GM12874 (cell line): Measurements from ENCODE around the gene INPP4B.

Experiments used
- TF ChIP-seq, protein P1 (sequence below): IDR thresholded peaks from 2 replicates; pipeline ENCODE4 v1.5.1; 2011; ENCODE audit warnings: low read depth, mild to moderate bottlenecking, control low read depth, low read length, moderate library complexity; ENCODE audit not compliant: insufficient read depth

The INPP4B gene

DNA sequence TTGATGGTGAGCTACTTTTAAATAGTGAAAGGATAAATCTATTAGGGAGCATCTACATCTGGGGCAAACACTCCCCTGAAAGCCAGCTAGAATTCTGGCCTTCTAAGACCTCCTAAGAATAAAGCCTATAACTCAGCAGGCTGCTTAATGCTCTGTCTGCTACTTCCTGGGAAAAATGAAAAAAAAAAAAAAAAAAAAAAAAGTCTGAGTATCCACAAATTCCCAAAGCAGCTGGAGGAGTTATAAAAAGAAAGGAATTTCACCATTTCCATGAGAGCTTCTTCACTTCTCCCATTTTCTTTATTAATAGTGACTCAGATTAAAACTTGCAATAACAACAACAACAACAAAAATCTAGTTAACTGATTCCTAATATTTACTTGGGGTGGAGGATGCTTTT is 511.2 kb downstream of the INPP4B start:
- TF ChIP-seq, protein P1, sequence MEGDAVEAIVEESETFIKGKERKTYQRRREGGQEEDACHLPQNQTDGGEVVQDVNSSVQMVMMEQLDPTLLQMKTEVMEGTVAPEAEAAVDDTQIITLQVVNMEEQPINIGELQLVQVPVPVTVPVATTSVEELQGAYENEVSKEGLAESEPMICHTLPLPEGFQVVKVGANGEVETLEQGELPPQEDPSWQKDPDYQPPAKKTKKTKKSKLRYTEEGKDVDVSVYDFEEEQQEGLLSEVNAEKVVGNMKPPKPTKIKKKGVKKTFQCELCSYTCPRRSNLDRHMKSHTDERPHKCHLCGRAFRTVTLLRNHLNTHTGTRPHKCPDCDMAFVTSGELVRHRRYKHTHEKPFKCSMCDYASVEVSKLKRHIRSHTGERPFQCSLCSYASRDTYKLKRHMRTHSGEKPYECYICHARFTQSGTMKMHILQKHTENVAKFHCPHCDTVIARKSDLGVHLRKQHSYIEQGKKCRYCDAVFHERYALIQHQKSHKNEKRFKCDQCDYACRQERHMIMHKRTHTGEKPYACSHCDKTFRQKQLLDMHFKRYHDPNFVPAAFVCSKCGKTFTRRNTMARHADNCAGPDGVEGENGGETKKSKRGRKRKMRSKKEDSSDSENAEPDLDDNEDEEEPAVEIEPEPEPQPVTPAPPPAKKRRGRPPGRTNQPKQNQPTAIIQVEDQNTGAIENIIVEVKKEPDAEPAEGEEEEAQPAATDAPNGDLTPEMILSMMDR: no peak

DNA sequence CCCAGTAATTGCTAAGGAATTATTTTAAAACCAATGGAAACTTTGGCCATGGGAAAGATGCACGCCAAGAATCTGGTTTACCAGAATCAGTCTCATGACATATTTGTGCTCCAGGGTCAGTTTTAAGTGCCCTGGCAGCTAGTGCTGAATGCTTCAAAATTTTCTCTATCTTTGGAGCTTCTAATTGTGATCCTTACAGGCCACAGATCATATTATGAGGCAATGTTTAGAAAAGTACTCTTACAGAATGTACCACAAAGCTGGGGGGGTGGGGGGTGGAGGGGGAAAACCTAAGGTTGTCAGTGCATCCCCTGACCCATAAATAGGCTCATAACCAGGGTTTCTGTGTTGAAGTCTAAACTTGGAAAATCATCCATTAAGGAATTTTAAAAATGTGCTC is 514.5 kb downstream of the INPP4B start:
- TF ChIP-seq, protein P1: no peak

DNA sequence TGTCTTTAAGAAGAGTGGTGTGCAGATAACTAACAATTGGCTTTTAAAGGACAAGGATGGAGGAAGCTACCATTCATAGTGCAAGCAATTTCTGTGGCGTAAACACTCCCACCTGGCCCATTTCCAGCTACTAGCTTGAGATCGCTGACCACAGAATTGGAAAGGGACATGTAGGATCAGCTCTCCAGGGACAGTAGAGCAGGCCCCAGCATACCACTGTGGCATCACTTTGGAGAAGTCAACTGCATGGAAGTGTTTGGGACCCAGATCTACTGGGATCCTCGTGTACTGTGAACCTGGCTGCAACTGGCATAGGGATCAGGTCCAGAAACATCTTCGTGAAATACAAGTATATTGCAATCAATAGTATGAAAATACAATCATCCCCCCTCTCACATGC is 515.0 kb downstream of the INPP4B start:
- TF ChIP-seq, protein P1: no peak

DNA sequence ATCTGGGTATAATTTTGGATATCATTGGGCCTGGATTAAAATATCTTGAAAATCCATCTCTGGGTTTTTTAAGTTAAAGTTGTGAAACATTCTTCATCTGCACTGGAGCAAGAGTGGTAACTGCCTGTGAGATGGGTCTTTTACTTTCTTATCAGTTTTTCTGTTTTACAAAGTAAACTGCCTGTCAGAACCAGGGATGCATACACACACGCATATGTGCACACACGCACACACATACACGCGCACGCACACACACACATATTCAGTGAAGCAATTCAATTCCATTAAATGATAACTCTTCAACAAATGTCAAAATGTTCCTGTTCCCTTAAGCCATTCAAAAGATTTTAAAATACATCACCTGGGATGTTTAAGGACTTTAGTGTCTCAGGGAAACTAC is 515.8 kb downstream of the INPP4B start:
- TF ChIP-seq, protein P1: no peak

DNA sequence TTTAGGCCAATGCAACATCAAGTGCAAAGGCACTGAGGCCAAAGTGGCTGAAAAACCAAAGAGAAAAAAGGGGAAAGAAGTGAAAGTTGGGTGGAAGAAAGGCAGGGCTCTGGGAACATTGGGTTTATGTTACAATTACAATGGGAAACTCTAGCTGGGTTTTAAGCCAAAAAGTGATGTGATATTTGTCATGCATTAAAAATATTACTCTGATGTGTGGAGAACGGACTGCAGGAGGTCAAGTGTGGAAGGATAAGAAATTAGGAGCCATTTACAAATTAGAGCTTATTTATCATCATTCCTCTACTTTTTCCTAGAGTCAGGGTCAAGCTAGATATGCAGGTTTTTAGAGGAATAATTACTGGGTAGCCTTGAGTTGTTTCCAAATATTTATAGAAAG is 516.8 kb downstream of the INPP4B start:
- TF ChIP-seq, protein P1: no peak

DNA sequence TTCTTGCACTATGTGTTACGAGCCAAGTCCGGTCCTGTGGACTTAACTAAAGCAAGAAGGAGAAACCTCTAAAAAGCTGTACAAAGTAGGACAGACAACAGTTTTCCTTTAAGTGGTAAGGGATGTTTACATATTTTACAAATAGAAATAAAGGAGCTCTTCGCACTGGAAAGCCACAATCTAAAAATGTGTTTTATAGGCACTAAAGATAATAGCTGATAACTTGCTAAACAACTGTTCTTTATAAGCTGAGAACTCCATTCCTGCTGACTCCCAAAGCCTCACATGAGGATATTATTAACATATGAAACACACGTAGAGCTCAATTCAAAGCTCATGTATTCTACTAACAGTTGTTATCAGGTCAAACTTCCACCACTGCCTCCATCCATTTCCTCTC is 519.9 kb downstream of the INPP4B start:
- TF ChIP-seq, protein P1: no peak

DNA sequence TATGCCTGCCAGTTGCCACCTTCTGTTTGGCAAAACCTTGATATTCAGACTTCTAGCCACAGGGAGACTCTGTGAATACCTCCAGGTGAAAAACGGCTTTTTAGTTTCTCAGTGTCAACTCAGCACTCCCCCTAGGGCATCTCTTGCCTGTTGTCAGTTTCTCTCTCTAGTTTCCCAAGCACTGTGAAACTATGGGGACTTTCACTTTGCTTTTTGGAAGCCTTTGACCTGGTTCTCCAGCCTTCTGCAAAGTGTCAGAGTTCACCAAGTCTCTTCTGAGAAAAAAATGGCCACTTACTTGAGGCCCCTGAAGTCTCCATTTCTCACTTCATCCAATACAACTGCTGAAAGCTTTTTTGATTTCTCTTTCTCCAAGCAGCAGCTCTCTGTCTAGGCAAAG is 521.5 kb downstream of the INPP4B start:
- TF ChIP-seq, protein P1: 0 out of 2 replicates have a peak, but pooled peaks have one; percentile 6

DNA sequence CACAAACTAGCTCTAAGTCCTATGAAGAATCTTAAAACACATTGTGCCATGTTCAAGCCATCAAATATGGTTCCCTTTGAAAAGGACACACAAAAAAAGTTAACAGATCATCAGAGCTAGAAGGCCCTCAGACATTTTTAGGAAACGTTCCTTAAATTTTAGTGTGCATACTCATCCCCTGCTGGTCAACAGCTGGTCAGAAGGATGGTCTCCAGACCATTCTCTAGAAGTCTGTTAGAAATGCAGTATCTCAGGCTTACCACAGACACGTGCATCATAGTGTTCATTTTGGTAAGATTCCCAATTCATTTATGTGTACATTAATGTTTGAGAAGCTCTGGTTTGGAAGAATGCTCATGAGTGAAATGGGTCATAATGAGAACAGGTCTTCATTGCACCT is 523.1 kb downstream of the INPP4B start:
- TF ChIP-seq, protein P1: no peak
